Liver (tissue), 9 donors: ENCODE results near the gene SLC9A3. TPM values are rescaled to one million over a fixed set of nuclear protein-coding genes. Genes with fewer than 3 reads are reported as not detected.

ENCODE experiments used
- DNase-seq: peaks from one replicate; pipeline ENCODE4 v3.0.0-alpha.2; 2017; ENCODE audit warnings: low spot score
- H3K27ac ChIP-seq, 2 donors: one replicate each; pipeline ENCODE4 v1.7.0; 2013; ENCODE audit warnings: inconsistent platforms in 2 of 2, low read length in 2 of 2, control low read depth in 1 of 2, low read depth in 1 of 2, mild to moderate bottlenecking in 1 of 2
- H3K27me3 ChIP-seq, 4 donors: one replicate each; pipeline versions ENCODE4 v1.6.1 to v1.7.0; 2013; ENCODE audit warnings: low read length in 3 of 4, inconsistent platforms in 1 of 4, mild to moderate bottlenecking in 1 of 4, moderate library complexity in 1 of 4; ENCODE audit not compliant: control insufficient read depth in 4 of 4, insufficient read depth in 4 of 4
- H3K36me3 ChIP-seq, 4 donors: one replicate each; pipeline versions ENCODE4 v1.6.1 to v1.7.0; 2013; ENCODE audit warnings: low read length in 3 of 4, mild to moderate bottlenecking in 3 of 4, low read depth in 1 of 4, moderate library complexity in 1 of 4; ENCODE audit not compliant: control insufficient read depth in 4 of 4, insufficient read depth in 3 of 4
- H3K4me1 ChIP-seq, 4 donors: one replicate each; pipeline versions ENCODE4 v1.6.1 to v1.7.0; 2013; ENCODE audit warnings: low read length in 3 of 4, mild to moderate bottlenecking in 3 of 4, moderate library complexity in 1 of 4; ENCODE audit not compliant: control insufficient read depth in 4 of 4, insufficient read depth in 4 of 4
- H3K4me3 ChIP-seq, 3 donors: one replicate each; pipeline versions ENCODE4 v1.6.1 to v1.7.0; 2013; ENCODE audit warnings: low read length in 3 of 3, control low read depth in 1 of 3, low read depth in 1 of 3, mild to moderate bottlenecking in 1 of 3
- H3K9ac ChIP-seq, 2 donors: one replicate each; pipeline ENCODE4 v1.7.0; 2013; ENCODE audit warnings: low read length in 2 of 2, mild to moderate bottlenecking in 2 of 2, moderate library complexity in 2 of 2, control low read depth in 1 of 2, low read depth in 1 of 2
- H3K9me3 ChIP-seq, 4 donors: one replicate each; pipeline versions ENCODE4 v1.6.1 to v1.7.0; 2013; ENCODE audit warnings: low read length in 3 of 4; ENCODE audit not compliant: control insufficient read depth in 4 of 4
- CTCF ChIP-seq: fragments of 150-350 bp; IDR thresholded peaks from 2 replicates; pipeline ENCODE4 v1.5.1; 2017; ENCODE audit warnings: improper control_type of control experiment, low read depth, low read length; ENCODE audit not compliant: missing input control
- EGR1 ChIP-seq, 2 donors: IDR thresholded peaks; 2 replicates each; pipeline ENCODE4 v1.6.1; 2016 to 2018; ENCODE audit warnings: antibody characterized with exemption in 2 of 2, low read depth in 2 of 2
- FOXA1 ChIP-seq: IDR thresholded peaks from 2 replicates; pipeline ENCODE4 v1.6.1; 2016; ENCODE audit warnings: antibody characterized with exemption
- GABPA ChIP-seq, 2 donors: IDR thresholded peaks in 1 of 2; conservative IDR thresholded peaks in 1 of 2; 2 replicates each; pipeline ENCODE4 v1.6.1; 2016; ENCODE audit warnings: antibody characterized with exemption in 2 of 2, mild to moderate bottlenecking in 1 of 2, moderate library complexity in 1 of 2
- HNF4A ChIP-seq, 2 donors: conservative IDR thresholded peaks; 2 replicates each; pipeline ENCODE4 v1.6.1; 2016; ENCODE audit warnings: antibody characterized with exemption in 2 of 2, mild to moderate bottlenecking in 2 of 2
- HNF4G ChIP-seq: IDR thresholded peaks from 2 replicates; pipeline ENCODE4 v1.6.1; 2016; ENCODE audit warnings: antibody characterized with exemption
- JUND ChIP-seq, 2 donors: IDR thresholded peaks; 2 replicates each; pipeline ENCODE4 v1.6.1; 2016; ENCODE audit warnings: antibody characterized with exemption in 2 of 2
- MAX ChIP-seq: IDR thresholded peaks from 2 replicates; pipeline ENCODE4 v1.6.1; 2016; ENCODE audit warnings: antibody characterized with exemption
- NR2F2 ChIP-seq: IDR thresholded peaks from 2 replicates; pipeline ENCODE4 v1.6.1; 2016; ENCODE audit warnings: antibody characterized with exemption
- RAD21 ChIP-seq, 2 donors: IDR thresholded peaks; 2 replicates each; pipeline ENCODE4 v1.6.1; 2016; ENCODE audit warnings: antibody characterized with exemption in 2 of 2, mild to moderate bottlenecking in 2 of 2
- REST ChIP-seq: IDR thresholded peaks from 2 replicates; pipeline ENCODE4 v1.6.1; 2016; ENCODE audit warnings: antibody characterized with exemption, mild to moderate bottlenecking
- RXRA ChIP-seq, 2 donors: IDR thresholded peaks; 2 replicates each; pipeline ENCODE4 v1.6.1; 2017 to 2018; ENCODE audit warnings: antibody characterized with exemption in 2 of 2, mild to moderate bottlenecking in 1 of 2
- SP1 ChIP-seq: IDR thresholded peaks from 2 replicates; pipeline ENCODE4 v1.6.1; 2018; ENCODE audit warnings: antibody characterized with exemption, mild to moderate bottlenecking
- TAF1 ChIP-seq: conservative IDR thresholded peaks from 2 replicates; pipeline ENCODE4 v1.6.1; 2016; ENCODE audit warnings: antibody characterized with exemption, mild to moderate bottlenecking
- YY1 ChIP-seq: IDR thresholded peaks from 2 replicates; pipeline ENCODE4 v1.6.1; 2016; ENCODE audit warnings: antibody characterized with exemption, mild to moderate bottlenecking
- ZBTB33 ChIP-seq: IDR thresholded peaks from 2 replicates; pipeline ENCODE4 v1.6.1; 2016; ENCODE audit warnings: antibody characterized with exemption
- WGBS: extraction: QIAGEN DNeasy Blood & Tissue Kit; methylation state at CpG from one replicate; pipeline ENCODE4 v1.1.7; 2013; 5-methylcytosine and 5-hydroxymethylcytosine counted together
- polyA plus RNA-seq, 2 donors: library from polyadenylated mRNA; stranded (reverse) in 1 of 2; unstranded in 1 of 2; fragments of 200-250 nt in 1 of 2; fragments of >200 nt in 1 of 2; fragmentation: Nextera tagmentation in 1 of 2; extraction: Ambion mirVana in 1 of 2; gene quantifications; one replicate each; pipeline versions ENCODE4 v1.2.1 to v1.2.3, GENCODE V29; 2013 to 2015
- total RNA-seq, 2 donors: library from RNA; depleted of rRNA; stranded (reverse); fragments of >200 nt; gene quantifications; one replicate each; pipeline ENCODE4 v1.2.3, GENCODE V29; 2014
- donor health status: healthy.
- donor health status: healthy.
- donor health status: healthy.
- donor health status: healthy.
- donor health status: healthy.

Gene SLC9A3
- total and polyA plus RNA-seq, 4 donors: 0.31 to 1.0 (median 0.67) TPM

- no peak for DNase-seq
- 21% methylated on average over 55 of the region's 55 CpGs for WGBS
- TF ChIP-seq NR2F2 (no peak), EGR1 (IDR thresholded peaks at IDR 0.05; ENCODE audit: low read depth in 2 of 2) (no peak), TAF1 (no peak), RAD21 (IDR thresholded peaks at IDR 0.05) (no peak), ZBTB33 (no peak), JUND (IDR thresholded peaks at IDR 0.05) (no peak), HNF4A (conservative IDR thresholded peaks at IDR 0.05) (no peak), FOXA1 (no peak), YY1 (no peak), RXRA (IDR thresholded peaks at IDR 0.05) (no peak), GABPA (IDR thresholded peaks at IDR 0.05 in 1 of 2, conservative IDR thresholded peaks at IDR 0.05 in 1 of 2) (no peak), SP1 (no peak), REST (no peak)
- H3K4me3 ChIP-seq: no peak overlapping the region
- no peak overlapping the region for H3K27ac ChIP-seq
- H3K9ac ChIP-seq: no peak overlapping the region
- no peaks in the 10 kb centered on the region for H3K9me3 ChIP-seq
- H3K36me3 ChIP-seq: no peaks in the 10 kb centered on the region
- H3K27me3 ChIP-seq: peaks cover 8 to 16% (median 11%) of the 10 kb centered on the region in 4 donors
- H3K4me1 ChIP-seq: peaks cover 0 to 5% (median 2%) of the 10 kb centered on the region in 4 donors
These were observed 4.6 kb upstream of the SLC9A3 start for GRCh38 chr5:528629-529511.

GRCh38 chr5:527646-528628 lies 3.7 kb upstream of the SLC9A3 start:
- 24% methylated on average over 66 of the region's 66 CpGs for WGBS
- peaks cover 8 to 18% (median 11%) of the 10 kb centered on the region in 4 donors for H3K27me3 ChIP-seq
- no peaks in the 10 kb centered on the region for H3K9me3 ChIP-seq
- H3K36me3 ChIP-seq: no peaks in the 10 kb centered on the region
- no peak overlapping the region for H3K4me3 ChIP-seq
- H3K27ac ChIP-seq: no peak overlapping the region
- H3K9ac ChIP-seq: no peak overlapping the region
- H3K4me1 ChIP-seq: peaks cover 0 to 13% (median 5%) of the 10 kb centered on the region in 4 donors
- DNase-seq: no peak
- TF ChIP-seq CTCF: no peak
- TF ChIP-seq HNF4G: no peak
- TF ChIP-seq HNF4A (conservative IDR thresholded peaks at IDR 0.05): no peak
- no peak for TF ChIP-seq YY1
- no peak for TF ChIP-seq REST
- no peak for TF ChIP-seq MAX
- TF ChIP-seq GABPA (IDR thresholded peaks at IDR 0.05 in 1 of 2, conservative IDR thresholded peaks at IDR 0.05 in 1 of 2): no peak
- no peak for TF ChIP-seq TAF1
- TF ChIP-seq NR2F2: no peak
- TF ChIP-seq SP1: no peak
- no peak for TF ChIP-seq EGR1 (IDR thresholded peaks at IDR 0.05; ENCODE audit: low read depth in 2 of 2)
- no peak for TF ChIP-seq JUND (IDR thresholded peaks at IDR 0.05)
- TF ChIP-seq FOXA1: no peak
